Hepatocyte (in vitro differentiated cells): ENCODE results near the gene GDNF. TPM values are rescaled to one million over a fixed set of nuclear protein-coding genes. Genes with fewer than 3 reads are reported as not detected.

ENCODE experiments used
- DNase-seq: peaks from one replicate; pipeline ENCODE4 v3.0.0-alpha.2; 2016; ENCODE audit warnings: low spot score
- H2AFZ ChIP-seq: fragments of 200-600 bp; sonication (generic); 2 replicates; pipeline ENCODE4 v1.6.0; 2016; ENCODE audit warnings: antibody characterized with exemption, mild to moderate bottlenecking
- H3K27ac ChIP-seq: fragments of 200-600 bp; sonication (generic); 2 replicates; pipeline ENCODE4 v1.5.1; 2016; ENCODE audit warnings: mild to moderate bottlenecking
- H3K27me3 ChIP-seq: fragments of 200-600 bp; sonication (generic); 2 replicates; pipeline ENCODE4 v1.6.1; 2016
- H3K36me3 ChIP-seq: fragments of 200-600 bp; sonication (generic); replicated peaks from 2 replicates; pipeline ENCODE4 v1.5.1; 2016; ENCODE audit warnings: low read depth; ENCODE audit not compliant: insufficient read depth
- H3K4me1 ChIP-seq: fragments of 200-600 bp; sonication (generic); 2 replicates; pipeline ENCODE4 v1.5.1; 2016; ENCODE audit warnings: mild to moderate bottlenecking, moderate library complexity; ENCODE audit not compliant: insufficient read depth
- H3K4me2 ChIP-seq: fragments of 200-600 bp; sonication (generic); 2 replicates; pipeline ENCODE4 v1.6.0; 2016
- H3K4me3 ChIP-seq: fragments of 200-600 bp; sonication (generic); 2 replicates; pipeline ENCODE4 v1.5.1; 2016; ENCODE audit warnings: mild to moderate bottlenecking
- H3K79me2 ChIP-seq: fragments of 200-600 bp; sonication (generic); 2 replicates; pipeline ENCODE4 v1.6.0; 2017; ENCODE audit warnings: mild to moderate bottlenecking
- H3K9me2 ChIP-seq: fragments of 200-600 bp; sonication (generic); replicated peaks from 2 replicates; pipeline ENCODE4 v1.6.0; 2017; ENCODE audit warnings: mild to moderate bottlenecking; ENCODE audit not compliant: insufficient read depth
- H3K9me3 ChIP-seq: fragments of 200-600 bp; sonication (generic); 2 replicates; pipeline ENCODE4 v1.5.1; 2016; ENCODE audit warnings: low read depth, mild to moderate bottlenecking
- H4K20me1 ChIP-seq: fragments of 200-600 bp; sonication (generic); 2 replicates; pipeline ENCODE4 v1.6.0; 2016; ENCODE audit warnings: mild to moderate bottlenecking; ENCODE audit not compliant: insufficient read depth, poor library complexity, severe bottlenecking
- EZH2 ChIP-seq: fragments of 200-600 bp; sonication (generic); IDR thresholded peaks from 2 replicates; pipeline ENCODE4 v1.6.1; 2016; ENCODE audit warnings: antibody characterized with exemption, mild to moderate bottlenecking, borderline replicate concordance
- EZH2phosphoT487 ChIP-seq: fragments of 200-600 bp; sonication (generic); IDR thresholded peaks from one replicate; pipeline ENCODE4 v1.6.1; 2018; ENCODE audit warnings: antibody characterized with exemption, mild to moderate bottlenecking, low read depth, moderate library complexity; ENCODE audit not compliant: unreplicated experiment, severe bottlenecking
- WGBS: methylation state at CpG from one replicate; pipeline ENCODE4 v1.1.6; 2016; ENCODE audit warnings: low lambda C conversion rate; ENCODE audit errors: missing lambda C conversion rate; 5-methylcytosine and 5-hydroxymethylcytosine counted together
- polyA plus RNA-seq: library from polyadenylated mRNA; unstranded; fragments of >200 nt; fragmentation: Nextera tagmentation; extraction: Ambion mirVana; gene quantifications from 2 replicates; pipeline ENCODE4 v1.2.1, GENCODE V29; 2016
- total RNA-seq: library from RNA; depleted of rRNA; stranded (reverse); fragments of >200 nt; gene quantifications from 2 replicates; pipeline ENCODE4 v1.2.3, GENCODE V29; 2014
- TF ChIP-seq, protein P1 (sequence below): fragments of 200-600 bp; sonication (generic); IDR thresholded peaks from 2 replicates; pipeline ENCODE4 v1.5.1; 2016; ENCODE audit warnings: antibody characterized with exemption, mild to moderate bottlenecking; ENCODE audit not compliant: poor library complexity

GDNF gene
- total and polyA plus RNA-seq, 2 experiments from 2014 or later: 0.19 to 1.1 TPM

GRCh38 chr5:37830348-37830747 is 9.5 kb downstream of the GDNF start:
- Histone ChIP-seq H4K20me1 (no peaks in the 10 kb centered on the region), H3K79me2 (no peaks in the 10 kb centered on the region), H3K27ac (no peak overlapping the region), H3K4me1 (no peaks in the 10 kb centered on the region), H3K4me2 (no peak overlapping the region), H3K36me3 (no peaks in the 10 kb centered on the region), H2AFZ (no peak overlapping the region), H3K4me3 (no peak overlapping the region), H3K9me2 (no peaks in the 10 kb centered on the region), H3K27me3 (peaks cover 58% of the 10 kb centered on the region), H3K9me3 (no peaks in the 10 kb centered on the region)
- 92% methylated on average over 5 of the region's 5 CpGs for WGBS
- no peak for TF ChIP-seq EZH2phosphoT487
- TF ChIP-seq, protein P1, sequence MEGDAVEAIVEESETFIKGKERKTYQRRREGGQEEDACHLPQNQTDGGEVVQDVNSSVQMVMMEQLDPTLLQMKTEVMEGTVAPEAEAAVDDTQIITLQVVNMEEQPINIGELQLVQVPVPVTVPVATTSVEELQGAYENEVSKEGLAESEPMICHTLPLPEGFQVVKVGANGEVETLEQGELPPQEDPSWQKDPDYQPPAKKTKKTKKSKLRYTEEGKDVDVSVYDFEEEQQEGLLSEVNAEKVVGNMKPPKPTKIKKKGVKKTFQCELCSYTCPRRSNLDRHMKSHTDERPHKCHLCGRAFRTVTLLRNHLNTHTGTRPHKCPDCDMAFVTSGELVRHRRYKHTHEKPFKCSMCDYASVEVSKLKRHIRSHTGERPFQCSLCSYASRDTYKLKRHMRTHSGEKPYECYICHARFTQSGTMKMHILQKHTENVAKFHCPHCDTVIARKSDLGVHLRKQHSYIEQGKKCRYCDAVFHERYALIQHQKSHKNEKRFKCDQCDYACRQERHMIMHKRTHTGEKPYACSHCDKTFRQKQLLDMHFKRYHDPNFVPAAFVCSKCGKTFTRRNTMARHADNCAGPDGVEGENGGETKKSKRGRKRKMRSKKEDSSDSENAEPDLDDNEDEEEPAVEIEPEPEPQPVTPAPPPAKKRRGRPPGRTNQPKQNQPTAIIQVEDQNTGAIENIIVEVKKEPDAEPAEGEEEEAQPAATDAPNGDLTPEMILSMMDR: no peak
- TF ChIP-seq EZH2: no peak
- DNase-seq: no peak

GRCh38 chr5:37825334-37825915 is 14.4 kb downstream of the GDNF start:
- no peak overlapping the region for H3K4me3 ChIP-seq
- no peaks in the 10 kb centered on the region for H3K36me3 ChIP-seq
- no peak overlapping the region for H3K4me2 ChIP-seq
- H4K20me1 ChIP-seq: no peaks in the 10 kb centered on the region
- H3K27ac ChIP-seq: no peak overlapping the region
- 33% methylated on average over 2 of the region's 2 CpGs for WGBS
- H3K27me3 ChIP-seq: peaks cover 14% of the 10 kb centered on the region
- no peaks in the 10 kb centered on the region for H3K79me2 ChIP-seq
- no peaks in the 10 kb centered on the region for H3K9me2 ChIP-seq
- H3K4me1 ChIP-seq: no peaks in the 10 kb centered on the region
- no peak for DNase-seq
- no peaks in the 10 kb centered on the region for H3K9me3 ChIP-seq
- TF ChIP-seq, protein P1: no peak
- no peak for TF ChIP-seq EZH2phosphoT487
- no peak for TF ChIP-seq EZH2
- no peak overlapping the region for H2AFZ ChIP-seq

DNA sequence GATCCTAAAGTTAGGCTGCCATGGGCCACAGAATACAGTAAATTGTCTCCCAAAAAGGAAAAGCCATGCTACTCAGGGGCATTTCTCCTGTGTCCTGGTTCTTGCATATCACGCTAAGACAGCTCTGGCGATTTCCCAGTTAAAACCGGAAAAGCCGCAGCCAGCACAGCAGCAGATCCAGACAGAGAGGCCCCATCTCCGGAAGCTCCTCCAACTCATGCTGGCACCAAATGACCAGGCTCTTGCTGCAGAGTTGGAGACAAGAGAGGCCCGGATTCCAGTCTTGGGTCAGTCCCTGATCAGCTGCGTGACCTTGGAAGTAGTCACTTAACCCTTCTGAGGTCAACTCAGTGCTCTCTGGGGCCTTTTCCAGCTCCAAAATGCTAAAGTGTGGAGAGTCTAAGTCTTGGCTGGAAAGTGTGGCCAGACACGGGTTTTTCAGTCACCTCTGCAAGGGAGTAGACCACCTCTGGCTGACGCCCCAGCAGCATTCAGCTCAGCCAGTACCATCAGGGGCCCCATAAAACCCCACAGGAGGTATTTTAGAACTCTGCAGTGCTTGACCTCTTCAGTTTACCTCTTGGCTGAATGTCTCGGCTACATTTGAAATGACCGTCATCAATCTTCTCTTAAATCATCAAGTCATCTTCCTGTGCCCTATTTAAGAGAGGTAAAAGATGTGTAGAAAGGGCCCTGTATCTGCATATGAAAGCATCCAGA is 16.2 kb downstream of the GDNF start:
- no peaks in the 10 kb centered on the region for H3K36me3 ChIP-seq
- H3K27ac ChIP-seq: no peak overlapping the region
- H3K4me3 ChIP-seq: no peak overlapping the region
- H3K9me3 ChIP-seq: no peaks in the 10 kb centered on the region
- H2AFZ ChIP-seq: no peak overlapping the region
- TF ChIP-seq EZH2 (no peak), EZH2phosphoT487 (no peak)
- TF ChIP-seq, protein P1: no peak
- no peaks in the 10 kb centered on the region for H4K20me1 ChIP-seq
- no peaks in the 10 kb centered on the region for H3K79me2 ChIP-seq
- DNase-seq: no peak
- WGBS: 90% methylated on average over 11 of the region's 11 CpGs
- no peaks in the 10 kb centered on the region for H3K4me1 ChIP-seq
- no peaks in the 10 kb centered on the region for H3K9me2 ChIP-seq
- no peak overlapping the region for H3K4me2 ChIP-seq
- no peaks in the 10 kb centered on the region for H3K27me3 ChIP-seq
